HG03565 (cell line): Measurements from ENCODE around the gene PRTN3.
"Not testable (repeated sequence)": the region's sequence is repeated elsewhere in the genome, so short reads cannot be mapped to it uniquely, and the experiment has no call there.

Experiments
- ATAC-seq: cut with Tn5 transposase; IDR thresholded peaks from one replicate; pipeline ENCODE4 v1.9.1; 2021; ENCODE audit warnings: mild to moderate bottlenecking, moderate library complexity; ENCODE audit not compliant: unreplicated experiment

Gene PRTN3

GRCh38 chr19:843836-844545, 3.2 kb downstream of the PRTN3 start:
- no peak for ATAC-seq

GRCh38 chr19:844546-844971, 3.8 kb downstream of the PRTN3 start:
- ATAC-seq = no peak

- no peak for ATAC-seq
Measured at GRCh38 chr19:845707-846521, 5.1 kb downstream of the PRTN3 start.

- no peak for ATAC-seq
Measured at GRCh38 chr19:848386-848921, 7.7 kb downstream of the PRTN3 start.

- ATAC-seq = not testable (repeated sequence)
Measured at GRCh38 chr19:849195-849594, 8.4 kb downstream of the PRTN3 start.

GRCh38 chr19:850221-850978, 9.6 kb downstream of the PRTN3 start:
- no peak for ATAC-seq

GRCh38 chr19:850979-851335, 10.2 kb downstream of the PRTN3 start:
- no peak for ATAC-seq

GRCh38 chr19:852136-853013, 11.6 kb downstream of the PRTN3 start, which contains the start of gene ELANE:
TSS of gene ELANE (plus strand) at chr19:852303. CDS start at chr19:852329, 26 bp downstream.
- ATAC-seq = no peak

GRCh38 chr19:853014-853585, 12.3 kb downstream of the PRTN3 start:
- ATAC-seq = no peak

GRCh38 chr19:853614-854220, 12.9 kb downstream of the PRTN3 start:
- ATAC-seq = not testable (repeated sequence)

GRCh38 chr19:854549-854948, 13.8 kb downstream of the PRTN3 start:
- no peak for ATAC-seq

GRCh38 chr19:855142-855541, 14.3 kb downstream of the PRTN3 start:
- ATAC-seq = no peak

GRCh38 chr19:855566-856120, 14.8 kb downstream of the PRTN3 start:
- no peak for ATAC-seq

- no peak for ATAC-seq
Measured at GRCh38 chr19:858284-858683, 17.5 kb downstream of the PRTN3 start.

- no peak for ATAC-seq
Measured at GRCh38 chr19:858868-859843, 18.4 kb downstream of the PRTN3 start, which contains the start of gene CFD. TSS of gene CFD (plus strand) at chr19:859664. CDS start at chr19:859690, 26 bp downstream.

- no peak for ATAC-seq
Measured at GRCh38 chr19:861141-861755, 20.4 kb downstream of the PRTN3 start.
